Fibroblast of villous mesenchyme (primary cell): Measurements from ENCODE around the gene GGCX. TPM values are rescaled to one million over a fixed set of nuclear protein-coding genes. Genes with fewer than 3 reads are reported as not detected.

Experiments
- DNase-seq: peaks from one replicate; pipeline ENCODE4 v3.0.0-alpha.2; 2010; ENCODE audit warnings: low read depth
- H3K4me3 ChIP-seq: 2 replicates; pipeline ENCODE4 v1.5.1; 2011; ENCODE audit warnings: low read depth, mild to moderate bottlenecking, low read length
- CTCF ChIP-seq: IDR thresholded peaks from 2 replicates; pipeline ENCODE4 v1.5.1; 2012; ENCODE audit warnings: low read depth, mild to moderate bottlenecking, low read length; ENCODE audit not compliant: insufficient read depth
- total RNA-seq: library from RNA; depleted of rRNA; stranded (reverse); fragments of >200 nt; gene quantifications from 2 replicates; pipeline ENCODE4 v1.2.3, GENCODE V29; 2012

Gene GGCX
- total RNA-seq, 1 donor, result 51.4 TPM

GRCh38 chr2:85534099-85534498, 27.2 kb downstream of the GGCX start:
- DNase-seq, result no peak
- H3K4me3 ChIP-seq, result no peak overlapping the region
- TF ChIP-seq CTCF, result no peak

- H3K4me3 ChIP-seq, result no peak overlapping the region
- no peak for DNase-seq
- TF ChIP-seq CTCF, result no peak
These were observed 29.7 kb downstream of the GGCX start for GRCh38 chr2:85531589-85531988.

GRCh38 chr2:85529809-85530208, 31.5 kb downstream of the GGCX start:
- no peak for TF ChIP-seq CTCF
- DNase-seq, result no peak
- no peak overlapping the region for H3K4me3 ChIP-seq

- no peak for DNase-seq
- H3K4me3 ChIP-seq, result no peak overlapping the region
- no peak for TF ChIP-seq CTCF
These were observed 32.9 kb downstream of the GGCX start for GRCh38 chr2:85528355-85528754.

- DNase-seq, result no peak
- TF ChIP-seq CTCF, result no peak
- H3K4me3 ChIP-seq, result no peak overlapping the region
These were observed 33.5 kb downstream of the GGCX start for GRCh38 chr2:85527787-85528186.

GRCh38 chr2:85525567-85525966, 35.7 kb downstream of the GGCX start:
- TF ChIP-seq CTCF, result no peak
- no peak for DNase-seq
- no peak overlapping the region for H3K4me3 ChIP-seq

- no peak for TF ChIP-seq CTCF
- no peak for DNase-seq
- H3K4me3 ChIP-seq, result no peak overlapping the region
These were observed 36.3 kb downstream of the GGCX start for GRCh38 chr2:85525029-85525428.
